GM15510 (cell line): ENCODE results near the gene ARHGEF16.

Experiments
- POLR2A ChIP-seq: IDR thresholded peaks from 3 replicates; pipeline ENCODE4 v1.6.1; 2011; ENCODE audit warnings: borderline replicate concordance; ENCODE audit not compliant: insufficient read length; ENCODE audit errors: extremely low read depth

ARHGEF16 gene

GRCh38 chr1:3457910-3458883 lies 3.7 kb downstream of the ARHGEF16 start:
- TF ChIP-seq POLR2A: no peak

- no peak for TF ChIP-seq POLR2A
Observed at GRCh38 chr1:3459051-3459908, 4.8 kb downstream of the ARHGEF16 start.

- no peak for TF ChIP-seq POLR2A
Observed at GRCh38 chr1:3459940-3460671, 5.6 kb downstream of the ARHGEF16 start.

GRCh38 chr1:3460672-3461131 lies 6.2 kb downstream of the ARHGEF16 start:
- TF ChIP-seq POLR2A: no peak

- no peak for TF ChIP-seq POLR2A
Observed at GRCh38 chr1:3461238-3461933, 6.9 kb downstream of the ARHGEF16 start.

- TF ChIP-seq POLR2A: no peak
Observed at GRCh38 chr1:3461934-3462275, 7.4 kb downstream of the ARHGEF16 start.

GRCh38 chr1:3462356-3463012 lies 8.0 kb downstream of the ARHGEF16 start:
- no peak for TF ChIP-seq POLR2A

- TF ChIP-seq POLR2A: no peak
Observed at GRCh38 chr1:3463013-3463385, 8.5 kb downstream of the ARHGEF16 start.

- no peak for TF ChIP-seq POLR2A
Observed at GRCh38 chr1:3463408-3463863, 9.0 kb downstream of the ARHGEF16 start.

- no peak for TF ChIP-seq POLR2A
Observed at GRCh38 chr1:3463891-3464648, 9.6 kb downstream of the ARHGEF16 start.

GRCh38 chr1:3464649-3465025 lies 10.2 kb downstream of the ARHGEF16 start:
- no peak for TF ChIP-seq POLR2A

GRCh38 chr1:3465091-3465934 lies 10.8 kb downstream of the ARHGEF16 start:
- no peak for TF ChIP-seq POLR2A
